Ectodermal cell (in vitro differentiated cells): ENCODE results near the gene CD101.

Experiments
- H3K27ac ChIP-seq: 2 replicates; pipeline ENCODE4 v1.7.0; 2013; ENCODE audit warnings: mild to moderate bottlenecking, low read depth, low read length; ENCODE audit not compliant: insufficient read depth, poor library complexity, severe bottlenecking
- H3K27me3 ChIP-seq: 2 replicates; pipeline ENCODE4 v1.7.0; 2013; ENCODE audit warnings: mild to moderate bottlenecking, low read length; ENCODE audit not compliant: insufficient read depth, control insufficient read depth, poor library complexity, severe bottlenecking
- H3K36me3 ChIP-seq: one replicate; pipeline ENCODE4 v1.7.0; 2013; ENCODE audit warnings: low read length; ENCODE audit not compliant: control insufficient read depth, insufficient read depth
- H3K4me1 ChIP-seq: one replicate; pipeline ENCODE4 v1.7.0; 2013; ENCODE audit warnings: low read length; ENCODE audit not compliant: control insufficient read depth, insufficient read depth
- H3K4me3 ChIP-seq: 2 replicates; pipeline ENCODE4 v1.7.0; 2013; ENCODE audit warnings: low read depth, low read length, control low read depth; ENCODE audit not compliant: insufficient read depth
- H3K9me3 ChIP-seq: 2 replicates; pipeline ENCODE4 v1.7.0; 2013; ENCODE audit warnings: mild to moderate bottlenecking, low read length, moderate library complexity; ENCODE audit not compliant: control insufficient read depth
- WGBS, 2 experiments: methylation state at CpG; one replicate each; pipeline ENCODE4 v1.1.7; 2013; ENCODE audit warnings: missing lambda C conversion rate in 2 of 2; 5-methylcytosine and 5-hydroxymethylcytosine counted together

CD101 gene

GRCh38 chr1:117066367-117066766 is 64.8 kb downstream of the CD101 start:
- Histone ChIP-seq H3K36me3 (no peaks in the 10 kb centered on the region), H3K27me3 (no peaks in the 10 kb centered on the region), H3K9me3 (no peaks in the 10 kb centered on the region), H3K4me1 (no peaks in the 10 kb centered on the region), H3K27ac (no peak overlapping the region), H3K4me3 (no peak overlapping the region)
- WGBS, 2 experiments: 93% methylated on average over 6 of the region's 6 CpGs

- Histone ChIP-seq H3K27me3 (no peaks in the 10 kb centered on the region), H3K36me3 (no peaks in the 10 kb centered on the region), H3K4me1 (no peaks in the 10 kb centered on the region), H3K4me3 (no peak overlapping the region), H3K27ac (no peak overlapping the region), H3K9me3 (no peaks in the 10 kb centered on the region)
- 82 to 84% methylated on average over 6 of the region's 6 CpGs for WGBS, 2 experiments
These were observed 66.2 kb downstream of the CD101 start for GRCh38 chr1:117067533-117068370.

GRCh38 chr1:117068580-117068979 is 67.0 kb downstream of the CD101 start:
- H3K9me3 ChIP-seq: no peaks in the 10 kb centered on the region
- H3K4me3 ChIP-seq: no peak overlapping the region
- H3K27ac ChIP-seq: no peak overlapping the region
- H3K4me1 ChIP-seq: no peaks in the 10 kb centered on the region
- H3K36me3 ChIP-seq: no peaks in the 10 kb centered on the region
- WGBS, 2 experiments: 88 to 89% methylated on average over 5 of the region's 5 CpGs
- no peaks in the 10 kb centered on the region for H3K27me3 ChIP-seq

DNA sequence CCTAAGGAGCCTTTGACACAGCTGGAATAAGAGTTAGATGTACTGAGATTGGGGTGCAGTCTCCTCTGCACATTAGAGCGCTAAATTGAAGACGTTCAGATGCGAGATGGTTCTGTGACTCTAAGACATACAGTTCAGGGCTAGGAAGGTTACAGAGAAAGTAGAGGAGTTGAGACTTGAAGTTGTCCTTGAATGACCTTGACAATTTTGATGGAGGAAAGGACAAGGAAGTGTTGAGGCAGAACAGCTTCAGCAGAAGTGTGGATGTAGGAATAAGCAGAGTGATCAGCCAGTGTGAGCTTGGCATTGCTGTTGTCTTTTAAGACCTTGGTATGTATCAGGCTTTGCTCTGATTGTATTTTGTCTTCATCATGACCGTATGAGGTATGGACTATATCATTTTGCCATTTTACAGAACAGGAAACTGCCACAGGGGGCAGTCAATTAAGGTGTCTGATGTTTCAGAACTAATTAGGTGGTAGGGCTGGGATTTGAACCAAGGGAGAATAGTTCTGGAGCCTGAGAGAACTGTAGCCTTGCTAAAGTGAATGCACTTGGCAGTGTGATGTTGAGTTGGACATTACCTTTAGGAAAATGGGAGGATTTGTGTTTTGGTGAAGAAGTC is 67.8 kb downstream of the CD101 start:
- H3K27me3 ChIP-seq: no peaks in the 10 kb centered on the region
- no peak overlapping the region for H3K4me3 ChIP-seq
- no peak overlapping the region for H3K27ac ChIP-seq
- no peaks in the 10 kb centered on the region for H3K4me1 ChIP-seq
- WGBS, 2 experiments: 97% methylated on average over 4 of the region's 4 CpGs
- H3K9me3 ChIP-seq: no peaks in the 10 kb centered on the region
- H3K36me3 ChIP-seq: no peaks in the 10 kb centered on the region

DNA sequence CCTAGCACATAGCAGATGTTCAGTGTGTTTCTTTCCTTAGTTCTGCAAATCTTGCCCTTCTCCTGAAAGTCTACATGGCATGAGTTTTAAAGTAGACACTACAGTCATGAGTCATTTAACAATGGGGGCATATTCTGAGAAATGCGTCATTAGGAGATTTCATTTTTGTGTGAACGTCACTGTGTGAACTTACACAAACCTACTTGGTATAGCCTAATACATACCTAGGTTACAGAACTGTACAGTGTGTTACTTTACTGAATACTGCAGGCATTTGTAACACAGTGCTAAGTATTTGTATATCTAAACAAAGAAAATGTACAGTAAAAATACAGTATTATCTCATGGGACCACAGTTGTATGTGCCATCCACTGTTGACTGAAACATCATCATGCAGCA is 68.6 kb downstream of the CD101 start:
- Histone ChIP-seq H3K4me3 (no peak overlapping the region), H3K4me1 (no peaks in the 10 kb centered on the region), H3K27ac (no peak overlapping the region), H3K27me3 (no peaks in the 10 kb centered on the region), H3K9me3 (no peaks in the 10 kb centered on the region), H3K36me3 (peaks cover 4% of the 10 kb centered on the region)
- WGBS, 2 experiments: 94 to 100% methylated on average over 2 of the region's 2 CpGs

GRCh38 chr1:117076648-117077047 is 75.1 kb downstream of the CD101 start:
- 96 to 97% methylated on average over 5 of the region's 5 CpGs for WGBS, 2 experiments
- Histone ChIP-seq H3K36me3 (peaks cover 42% of the 10 kb centered on the region), H3K9me3 (no peaks in the 10 kb centered on the region), H3K4me3 (no peak overlapping the region), H3K27ac (no peak overlapping the region), H3K4me1 (no peaks in the 10 kb centered on the region), H3K27me3 (no peaks in the 10 kb centered on the region)

DNA sequence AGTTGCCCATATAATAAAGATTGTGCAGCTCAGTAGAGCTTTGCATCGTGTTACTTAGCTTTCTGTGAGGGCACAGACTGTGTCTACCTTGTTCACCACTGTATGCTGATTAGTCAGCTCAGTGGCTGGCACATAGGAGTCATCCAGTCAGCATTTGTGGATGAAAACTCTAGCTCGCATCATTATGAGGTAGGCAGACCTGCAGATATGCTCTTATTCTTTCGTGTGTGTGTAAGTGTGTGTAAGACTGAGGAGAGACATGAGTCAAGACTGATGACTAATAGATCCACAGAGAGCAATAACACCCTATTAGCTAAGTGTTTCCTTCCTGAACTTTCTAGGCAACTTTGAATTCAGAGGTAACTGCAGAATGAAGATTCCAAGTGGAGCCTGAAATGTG is 75.7 kb downstream of the CD101 start:
- no peaks in the 10 kb centered on the region for H3K4me1 ChIP-seq
- no peak overlapping the region for H3K4me3 ChIP-seq
- no peak overlapping the region for H3K27ac ChIP-seq
- peaks cover 43% of the 10 kb centered on the region for H3K36me3 ChIP-seq
- no peaks in the 10 kb centered on the region for H3K9me3 ChIP-seq
- 92 to 97% methylated on average over 3 of the region's 3 CpGs for WGBS, 2 experiments
- no peaks in the 10 kb centered on the region for H3K27me3 ChIP-seq

DNA sequence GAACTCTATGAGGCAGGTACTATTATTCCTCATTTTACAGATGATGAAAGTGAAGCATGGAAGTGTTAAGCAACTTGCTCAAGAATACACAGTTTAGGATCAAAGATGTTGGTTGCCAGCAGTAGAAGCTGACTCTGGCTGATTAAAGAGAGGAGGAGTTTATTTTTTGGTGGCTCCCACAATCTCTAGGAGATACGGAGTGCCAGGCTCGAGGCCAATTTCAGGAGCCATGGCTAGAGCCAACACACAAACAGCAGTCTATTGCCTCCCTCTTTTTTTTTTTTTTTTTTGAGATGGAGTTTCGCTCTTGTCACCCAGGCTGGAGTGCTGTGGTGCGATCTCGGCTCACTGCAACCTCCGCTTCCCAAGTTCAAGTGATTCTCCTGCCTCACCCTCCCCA is 78.2 kb downstream of the CD101 start:
- WGBS, 2 experiments: 92 to 93% methylated on average over 6 of the region's 6 CpGs
- no peaks in the 10 kb centered on the region for H3K9me3 ChIP-seq
- no peak overlapping the region for H3K27ac ChIP-seq
- H3K27me3 ChIP-seq: no peaks in the 10 kb centered on the region
- no peaks in the 10 kb centered on the region for H3K4me1 ChIP-seq
- no peak overlapping the region for H3K4me3 ChIP-seq
- peaks cover 42% of the 10 kb centered on the region for H3K36me3 ChIP-seq

GRCh38 chr1:117084231-117084630 is 82.7 kb downstream of the CD101 start:
- 76 to 77% methylated on average over 6 of the region's 6 CpGs for WGBS, 2 experiments
- Histone ChIP-seq H3K4me1 (no peaks in the 10 kb centered on the region), H3K27me3 (no peaks in the 10 kb centered on the region), H3K36me3 (peaks cover 15% of the 10 kb centered on the region), H3K4me3 (no peak overlapping the region), H3K27ac (no peak overlapping the region), H3K9me3 (no peaks in the 10 kb centered on the region)
